ENCODE results near the gene NMD3. TPM values are rescaled to one million over a fixed set of nuclear protein-coding genes. Genes with fewer than 3 reads are reported as not detected.
A peak's percentile ranks its signal among the peaks of the same experiment; 100 is the strongest.

NMD3 gene
- 58.4 and 103 TPM in 2 replicates for total RNA-seq (2011; cell fraction: chromatin; rRNA removed; ENCODE audit: low replicate concordance)
- 37.9 and 41.5 TPM in 2 replicates for total RNA-seq (2011; cell fraction: nucleolus; rRNA removed)
- 45.5 and 54.7 TPM in 2 replicates for total RNA-seq (2011; cell fraction: nucleoplasm; rRNA removed)
- total RNA-seq (2014; rRNA removed) (60.3 and 63.5 TPM in 2 replicates), total RNA-seq (2014; rRNA removed; fragmentation: Illumina TruSeq; extraction: Trizol) (121 and 133 TPM in 2 replicates), total RNA-seq (2015; rRNA removed; fragmentation: Illumina TruSeq; extraction: Trizol) (69.0 and 77.0 TPM in 2 replicates), total RNA-seq (2021) (105 and 111 TPM in 2 replicates), polyA plus RNA-seq (2011; rRNA removed) (107 and 129 TPM in 2 replicates), polyA plus RNA-seq (2014; fragmentation: Illumina TruSeq; extraction: Trizol) (96.9 and 100 TPM in 2 replicates), polyA plus RNA-seq (2014; fragmentation: Nextera tagmentation; extraction: Ambion mirVana) (100 to 1,000 TPM; 147 to 178 TPM), polyA plus RNA-seq (2014; rRNA removed) (63.6 and 73.9 TPM in 2 replicates), polyA minus RNA-seq (2011; rRNA and poly(A)+ RNA removed) (248 and 292 TPM in 2 replicates), Bru-seq, nascent RNA (percentile 96 among the genes with signal in this experiment), BruChase-seq, experiment 1, labeled RNA remaining after a 2-hour chase (percentile 97 among the genes with signal in this experiment), BruChase-seq, experiment 2, labeled RNA remaining after a 6-hour chase (percentile 95 among the genes with signal in this experiment)
- 25.1 and 41.6 TPM in 2 replicates for polyA plus RNA-seq (2011; cell fraction: cytosol; rRNA removed)
- 39.7 and 55.4 TPM in 2 replicates for polyA plus RNA-seq (2011; cell fraction: nucleus; rRNA removed)
- polyA plus RNA-seq (2012) = 73.3 and 75.3 TPM in 2 replicates
- 69.3 and 87.1 TPM in 2 replicates for polyA minus RNA-seq (2011; cell fraction: cytosol; rRNA and poly(A)+ RNA removed)
- 50.4 and 91.6 TPM in 2 replicates for polyA minus RNA-seq (2011; cell fraction: nucleus; rRNA and poly(A)+ RNA removed)
- long read RNA-seq, experiment 1, transcript NMD3-201 (16 exons, 3,049 nt) = major isoform, 367 of 635 reads
- long read RNA-seq, experiment 1, transcript NMD3-202 (15 exons, 3,061 nt) = minor isoform, 20 of 635 reads
- long read RNA-seq, experiment 1, partial matches to known transcripts = 42 of 635 reads
- long read RNA-seq, experiment 1, other reads (novel, unspliced or antisense) = 204 of 635 reads
- long read RNA-seq, experiment 2, transcript NMD3-201 (16 exons, 3,049 nt) = major isoform, 8 of 93 reads
- long read RNA-seq, experiment 2, partial matches to known transcripts = 78 of 93 reads
- long read RNA-seq, experiment 2, other reads (novel, unspliced or antisense) = 7 of 93 reads
- long read RNA-seq, experiment 3, transcript NMD3-201 (16 exons, 3,049 nt) = major isoform, 75 of 152 reads
- long read RNA-seq, experiment 3, partial matches to known transcripts = 9 of 152 reads
- long read RNA-seq, experiment 3, other reads (novel, unspliced or antisense) = 66 of 152 reads

DNA sequence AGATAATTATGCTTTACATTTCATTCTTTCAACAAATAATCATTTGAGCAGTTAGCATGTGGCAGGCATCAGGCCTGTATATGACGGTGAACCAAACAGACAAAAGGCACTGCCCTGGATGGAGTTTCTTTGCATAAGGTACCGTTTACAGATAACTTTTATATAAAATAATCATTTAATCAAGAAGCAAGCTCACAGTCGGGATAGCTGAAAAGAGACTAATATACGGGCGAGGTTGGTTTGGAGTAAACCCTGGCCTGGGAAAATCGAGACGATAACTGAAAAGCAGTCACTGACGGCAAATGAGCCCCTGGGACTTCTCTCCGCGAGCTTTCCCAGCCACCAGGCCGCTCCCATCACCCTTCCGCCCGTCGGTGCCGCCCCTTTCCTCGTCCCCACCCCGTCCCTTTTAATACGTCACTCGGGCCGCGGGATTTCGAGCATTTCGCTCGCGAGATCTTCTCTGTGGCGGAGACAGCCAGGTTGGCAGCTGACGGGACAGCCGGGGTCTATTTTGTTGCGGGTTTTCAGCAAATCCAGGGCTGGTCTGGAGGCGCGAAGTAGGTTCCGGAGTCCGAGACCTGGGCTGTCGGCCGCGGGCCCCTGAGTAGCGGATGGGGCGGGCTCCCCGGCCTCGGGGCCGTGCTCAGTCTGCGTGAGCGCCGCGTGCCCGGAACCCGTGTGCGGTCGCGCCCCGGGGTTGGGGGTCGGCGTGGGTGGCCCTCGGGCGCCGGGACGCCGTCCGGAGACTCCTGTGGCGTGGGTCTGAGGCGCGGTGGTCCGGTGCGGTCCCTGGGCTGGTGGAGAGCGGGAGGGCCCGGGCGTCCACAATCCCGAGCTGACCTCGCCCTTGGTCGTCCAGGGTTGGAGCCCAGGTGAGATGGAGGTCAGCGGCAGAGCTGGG is at the start of gene NMD3:
Gene NMD3 (plus strand): TSS at position 462 of the 904 bp plus-strand sequence. CDS start 703 bp downstream, outside the sequence.
- TSS peak; percentile 41 for BruUV-seq (replicated peaks)
- CTCF ChIA-PET (ENCODE audit: low intra/inter-chr PET ratio) = no interaction called here
- in situ Hi-C loops (cut with MboI) (no loop called here), intact Hi-C loops (cut with micrococcal nuclease) (loop anchor here (5.0 kb wide), 1 partner anchor 774 kb away; the partner anchor contains the start of gene TRIM59)
- Histone ChIP-seq H3K4me1 (replicated peaks in 1 of 2; ENCODE audit: control insufficient read depth in 2 of 2, insufficient read depth in 2 of 2, low read length in 2 of 2) (no peaks in the 10 kb centered on the region; a peak in 3 of 5 replicates), H3K27ac (ENCODE audit: extremely low read depth, low read depth, low read length) (peak within 1 kb of the TSS; percentile 89), H3K4me3 (peak within 1 kb of the TSS; percentile 85), H4K20me1 (replicated peaks; ENCODE audit: control insufficient read depth, insufficient read depth, low read length) (peaks cover 4% of the 10 kb centered on the region; the same call in 1 of the 2 replicates), H3K36me3 (ENCODE audit: control insufficient read depth, insufficient read depth, low read length) (peaks cover 29% of the 10 kb centered on the region), H3K9me3 (replicated peaks; ENCODE audit: control insufficient read depth, insufficient read depth, low read depth, low read length) (no peaks in the 10 kb centered on the region), H2AFZ (ENCODE audit: low read depth, low read length) (peak within 1 kb of the TSS; percentile 90), H3K79me2 (ENCODE audit: control insufficient read depth, insufficient read depth, low read length) (peaks cover 50% of the 10 kb centered on the region), H3K9me1 (ENCODE audit: control insufficient read depth, insufficient read depth, low read length) (no peaks in the 10 kb centered on the region), H3K9ac (ENCODE audit: insufficient read depth in 1 of 2, low read depth in 2 of 2, low read length in 2 of 2) (peak within 1 kb of the TSS; percentile 91 to 99), H3K27me3 (ENCODE audit: control insufficient read depth in 2 of 2, insufficient read depth in 2 of 2, low read length in 2 of 2) (no peaks in the 10 kb centered on the region), H3K4me2 (ENCODE audit: insufficient read depth, low read length) (peak within 1 kb of the TSS; percentile 77)
- ATAC-seq = peak; percentile 91
- under 1% methylated on average over 53 of the region's 71 CpGs for WGBS (ENCODE audit: insufficient coverage, low coverage, missing lambda C conversion rate)
- peak; percentile 89 for FAIRE-seq
- DNase-seq (ENCODE audit: extremely low read depth in 1 of 4, low spot score in 3 of 4) = peak; percentile 88 to 95 (median 92)
- POLR2A ChIA-PET = interaction anchor here (1.0 to 2.9 kb wide), 5 partner anchors 9 to 50 kb away, joined by 3 to 23 read pairs (median 4); no protein-coding TSS in a partner anchor
- TF ChIP-seq POLR3G (IDR thresholded peaks at IDR 0.05; ENCODE audit: extremely low read depth, insufficient read length, insufficient replicate concordance) = no peak
- TF ChIP-seq ATF1 (CRISPR knock-in tag; IDR thresholded peaks at IDR 0.05) = peak; percentile 38; the same call in 1 of the 2 replicates
- peak; percentile 89 for TF ChIP-seq ATF1 (tag; IDR thresholded peaks at IDR 0.05)
- TF ChIP-seq, protein P1, sequence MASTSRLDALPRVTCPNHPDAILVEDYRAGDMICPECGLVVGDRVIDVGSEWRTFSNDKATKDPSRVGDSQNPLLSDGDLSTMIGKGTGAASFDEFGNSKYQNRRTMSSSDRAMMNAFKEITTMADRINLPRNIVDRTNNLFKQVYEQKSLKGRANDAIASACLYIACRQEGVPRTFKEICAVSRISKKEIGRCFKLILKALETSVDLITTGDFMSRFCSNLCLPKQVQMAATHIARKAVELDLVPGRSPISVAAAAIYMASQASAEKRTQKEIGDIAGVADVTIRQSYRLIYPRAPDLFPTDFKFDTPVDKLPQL (IDR thresholded peaks at IDR 0.05; ENCODE audit: extremely low read depth, insufficient read length) = peak; percentile 49
- TF ChIP-seq GTF2A2 (tag; IDR thresholded peaks at IDR 0.05) = 0 out of 2 replicates have a peak, but pooled peaks have one; percentile 23
- no peak for TF ChIP-seq CHAMP1 (IDR thresholded peaks at IDR 0.05)
- no peak for TF ChIP-seq BRF2 (IDR thresholded peaks at IDR 0.05; ENCODE audit: borderline replicate concordance, insufficient read depth, insufficient read length)
- TF ChIP-seq JUND (IDR thresholded peaks at IDR 0.05; ENCODE audit: borderline replicate concordance, low read depth, low read length) = peak; percentile 43; the same call in 1 of the 2 replicates
- no peak; the same call in 2 of the 3 replicates for TF ChIP-seq JUND (tag; IDR thresholded peaks at IDR 0.05; ENCODE audit: borderline replicate concordance, low read depth, low read length)
- no peak for TF ChIP-seq CBX3 (IDR thresholded peaks at IDR 0.05; ENCODE audit: borderline replicate concordance in 1 of 2, low read length in 2 of 2)
